ENCODE results near the gene FAM168A.

- TF ChIP-seq CTCF (IDR thresholded peaks at IDR 0.05; ENCODE audit: low read depth, low read length, poor library complexity, severe bottlenecking) (no peak), EZH2phosphoT487 (IDR thresholded peaks at IDR 0.05; ENCODE audit: borderline replicate concordance, low read length) (no peak)
Measured at GRCh38 chr11:73496134-73496533, 101.8 kb downstream of the FAM168A start.

All from DOHH2 (cell line).